OCI-LY1 (cell line): ENCODE results near the gene PILRA.

Experiments
- CTCF ChIP-seq: fragments of 200-600 bp; sonication (generic), shearing (Covaris generic); IDR thresholded peaks from 2 replicates; pipeline ENCODE4 v1.5.1; 2017; ENCODE audit warnings: mild to moderate bottlenecking, antibody characterized with exemption, low read length, moderate library complexity, mixed read lengths
- EZH2 ChIP-seq: fragments of 200-600 bp; sonication (generic), shearing (Covaris generic); IDR thresholded peaks from 2 replicates; pipeline ENCODE4 v1.8.0; 2017; ENCODE audit warnings: borderline replicate concordance, mixed run types, mild to moderate bottlenecking, antibody characterized with exemption, low read length, moderate library complexity, mixed read lengths

GRCh38 chr7:100435401-100436304 lies 62.4 kb downstream of the PILRA start:
- TF ChIP-seq CTCF (no peak), EZH2 (no peak)
